Mucosa of gallbladder (tissue), 1 donor: Measurements from ENCODE around the gene MRPS18A. TPM values are rescaled to one million over a fixed set of nuclear protein-coding genes. Genes with fewer than 3 reads are reported as not detected.
A peak's percentile ranks its signal among the peaks of the same experiment; 100 is the strongest.

Source experiments
- DNase-seq: peaks from one replicate; pipeline ENCODE4 v3.0.0-alpha.2; 2020; ENCODE audit warnings: low spot score
- total RNA-seq: library from RNA; stranded (reverse); gene quantifications from one replicate; pipeline ENCODE4 v1.2.1, GENCODE V29; 2021
- donor health status: DM: no; HTN: no; CAD: no.

MRPS18A gene
- total RNA-seq, result 44.3 TPM

DNA sequence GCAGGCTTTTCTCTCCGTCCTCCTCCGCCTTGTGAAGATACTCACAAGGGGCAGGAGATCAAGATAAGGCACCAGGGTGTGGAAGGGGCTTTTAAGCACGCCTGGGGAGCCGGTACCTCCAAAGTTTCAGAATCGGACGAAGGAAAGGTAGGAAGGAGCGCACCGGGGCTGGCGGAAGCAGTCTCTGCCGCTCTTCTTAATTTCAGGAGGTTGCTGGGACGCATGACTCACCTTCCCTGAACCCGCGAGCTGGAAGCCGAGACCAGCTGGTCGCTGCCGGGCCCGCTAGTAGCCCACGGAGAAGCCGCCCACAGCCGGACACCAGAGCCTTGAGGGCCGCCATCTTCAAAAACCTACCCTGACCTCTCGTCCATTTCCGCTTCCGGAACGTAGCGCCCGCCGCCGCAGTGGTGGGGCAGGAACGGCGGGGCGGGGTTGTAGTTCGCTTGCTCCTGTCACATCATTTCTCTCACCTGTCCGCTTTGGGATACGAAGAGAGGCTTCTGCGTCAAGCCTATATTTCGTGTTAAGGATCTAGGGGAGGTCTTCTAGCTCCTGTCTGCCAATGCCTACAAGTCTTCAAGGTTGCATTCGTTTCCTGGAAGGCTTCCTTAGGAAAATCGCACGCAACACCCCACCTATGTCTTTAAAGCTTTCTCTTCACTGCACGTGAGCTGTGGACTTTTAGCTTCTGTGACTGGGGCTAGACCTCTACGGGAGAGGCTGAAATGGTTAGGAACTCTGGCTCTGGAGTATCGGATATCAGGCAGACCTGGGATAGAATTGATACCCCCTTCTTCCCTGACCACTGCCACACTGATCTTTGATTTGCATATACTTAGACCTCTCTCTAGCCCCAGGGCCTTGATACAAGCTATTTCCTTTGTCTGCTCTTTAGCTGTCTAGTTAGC lies at the start of gene MRPS18A:
Gene MRPS18A (minus strand): TSS at position 355 of the 911 bp plus-strand sequence. CDS start 12 bp downstream, at position 343.
- peak; percentile 84 for DNase-seq

DNA sequence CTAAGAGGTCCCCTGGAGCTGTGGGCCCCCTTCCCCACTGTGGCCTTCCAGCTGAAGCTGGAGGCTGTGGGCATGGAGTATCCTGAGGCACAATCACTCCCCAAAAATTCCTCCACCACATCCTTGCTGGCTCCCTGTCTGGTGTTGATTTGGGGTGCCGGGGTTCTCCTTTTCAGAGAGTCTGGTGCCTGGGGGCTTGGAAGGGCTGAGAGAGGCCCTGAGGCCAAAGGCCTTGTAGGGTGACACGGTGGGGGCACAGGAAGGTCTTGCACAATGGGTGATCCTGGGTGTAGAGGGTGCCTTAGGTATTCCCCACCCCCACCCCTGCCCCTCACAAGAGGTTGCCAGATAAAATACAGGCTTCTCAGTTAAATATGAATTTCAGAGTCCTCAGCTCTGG lies 49.3 kb upstream of the MRPS18A start:
- no peak for DNase-seq

DNA sequence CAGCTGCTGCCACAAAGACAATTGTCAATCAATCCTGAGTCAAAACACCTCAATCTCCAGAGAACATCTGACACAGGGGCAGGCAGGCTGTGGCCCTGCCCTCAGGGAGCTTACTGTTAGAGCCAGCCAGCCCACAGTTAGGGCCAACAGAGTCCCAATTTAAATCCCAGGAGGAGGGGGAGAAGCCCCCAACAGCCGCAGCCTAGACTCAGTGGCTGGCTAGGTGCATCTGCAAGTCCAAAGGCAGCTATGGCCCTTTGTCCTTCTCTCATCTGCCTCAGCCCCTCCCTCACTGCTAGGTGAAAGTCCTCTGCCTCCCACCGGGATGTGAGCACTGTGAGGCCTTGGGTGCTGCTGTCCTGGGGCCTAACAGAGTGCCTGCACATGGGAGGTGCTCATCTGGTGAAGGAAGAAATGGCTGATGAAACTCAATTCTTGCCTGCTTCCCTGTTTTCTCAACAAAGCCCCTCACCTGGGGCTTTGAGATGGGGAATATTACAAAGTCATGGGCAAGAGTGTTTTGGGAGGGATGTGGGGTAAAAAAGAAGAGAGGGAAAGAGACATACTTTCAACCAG lies 48.7 kb upstream of the MRPS18A start:
- DNase-seq, result no peak

DNA sequence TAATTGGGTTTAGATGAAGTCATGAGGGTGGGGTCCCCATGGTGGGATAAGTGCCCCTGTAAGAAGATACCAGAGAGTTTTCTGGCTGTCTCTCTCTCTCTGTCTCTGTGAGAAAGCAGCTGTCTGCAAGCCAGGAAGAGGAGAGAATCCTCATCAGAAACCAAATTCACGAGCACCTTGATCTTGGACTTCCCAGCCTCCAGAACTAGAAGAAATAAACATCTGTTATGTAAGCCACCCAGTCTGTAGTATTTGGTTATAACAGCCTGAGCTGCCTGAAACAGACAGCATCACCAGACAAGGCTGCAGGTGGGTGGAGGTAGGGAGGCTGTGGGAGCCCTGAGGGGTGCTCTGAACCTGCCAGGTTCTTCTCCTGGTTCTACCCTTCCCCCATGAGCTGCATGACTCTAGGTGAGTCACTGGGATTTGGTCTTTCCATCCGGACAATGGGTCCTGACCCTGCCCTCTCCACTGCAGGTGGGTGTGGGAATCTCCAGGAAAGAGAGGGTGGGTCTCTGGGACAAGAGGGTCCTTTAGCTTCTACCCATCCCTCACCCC lies 48.1 kb upstream of the MRPS18A start:
- DNase-seq, result no peak

DNA sequence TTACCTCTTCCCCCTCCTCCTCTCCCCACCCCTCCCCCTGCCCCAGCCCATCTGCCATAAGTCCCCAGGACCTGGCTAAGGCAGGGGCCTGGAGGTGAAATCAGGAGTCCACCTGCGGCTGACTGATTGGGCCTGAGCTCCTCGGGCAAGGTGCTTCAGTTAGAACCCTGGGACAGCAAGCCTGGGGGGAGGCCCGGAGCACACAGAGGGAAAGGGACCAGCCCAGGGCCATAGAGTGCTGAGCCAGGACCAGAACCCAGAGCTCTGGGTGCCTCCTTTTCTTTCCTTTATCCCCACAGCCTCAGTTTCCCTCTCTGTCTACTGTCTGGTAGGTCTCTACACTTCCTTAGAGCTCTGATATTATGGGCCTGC lies 46.7 kb upstream of the MRPS18A start:
- no peak for DNase-seq

DNA sequence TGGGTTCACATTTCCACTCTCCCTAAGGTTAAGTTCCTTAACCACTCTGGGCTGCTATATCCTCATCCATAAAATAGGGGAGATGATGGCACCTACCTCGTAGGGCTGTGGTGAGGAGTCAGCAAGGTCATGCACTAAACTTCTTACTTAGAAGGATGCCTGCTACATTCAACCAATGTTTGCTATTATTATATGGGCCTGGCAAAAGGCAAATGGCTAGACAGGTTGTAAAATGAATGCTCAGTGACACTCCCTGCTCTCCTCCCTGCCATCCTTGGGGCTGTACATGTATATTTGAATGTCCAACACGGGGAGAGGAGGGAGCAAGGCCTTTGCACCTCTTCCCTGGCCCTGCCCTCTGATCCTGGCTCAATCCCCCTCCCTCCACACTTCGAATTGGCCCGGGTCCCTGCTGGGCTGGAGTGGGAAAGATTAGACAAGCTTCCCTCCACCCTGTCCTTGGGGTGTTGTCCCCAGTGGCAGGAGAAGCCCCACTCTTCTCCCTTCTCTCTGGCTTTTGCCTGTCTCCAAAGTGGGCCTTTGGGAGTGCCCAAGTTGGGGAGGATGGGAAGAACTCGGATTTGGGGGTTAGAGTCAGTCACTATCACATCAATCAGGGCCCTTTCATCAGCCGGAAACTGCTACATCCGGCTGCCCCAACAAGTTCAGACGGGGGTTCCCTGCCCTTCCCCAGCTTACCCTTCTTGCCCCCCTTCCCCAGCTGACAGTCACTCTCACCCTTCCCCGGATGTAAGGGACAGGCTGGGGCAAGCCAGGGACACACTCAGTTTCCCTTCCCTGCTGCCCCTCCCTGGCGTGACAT lies 46.1 kb upstream of the MRPS18A start:
- DNase-seq, result no peak

DNA sequence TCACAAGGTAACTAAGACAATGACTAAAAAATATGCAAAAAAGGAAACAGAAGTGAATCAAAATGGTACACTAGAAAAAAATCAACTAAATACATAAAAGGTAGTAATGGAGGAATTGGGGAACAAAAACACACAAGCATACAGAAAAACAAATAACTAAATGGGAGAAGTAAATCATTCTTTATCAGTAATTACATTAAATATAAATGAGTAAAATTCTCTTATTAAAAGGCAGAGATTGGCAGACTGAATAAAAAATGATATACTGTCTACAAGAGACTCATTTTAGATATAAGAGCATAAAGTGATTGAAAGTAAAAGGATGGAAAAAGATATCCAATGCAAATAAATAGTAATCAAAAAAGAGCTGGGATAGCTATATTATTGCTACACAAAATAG lies 43.0 kb upstream of the MRPS18A start:
- DNase-seq, result no peak

DNA sequence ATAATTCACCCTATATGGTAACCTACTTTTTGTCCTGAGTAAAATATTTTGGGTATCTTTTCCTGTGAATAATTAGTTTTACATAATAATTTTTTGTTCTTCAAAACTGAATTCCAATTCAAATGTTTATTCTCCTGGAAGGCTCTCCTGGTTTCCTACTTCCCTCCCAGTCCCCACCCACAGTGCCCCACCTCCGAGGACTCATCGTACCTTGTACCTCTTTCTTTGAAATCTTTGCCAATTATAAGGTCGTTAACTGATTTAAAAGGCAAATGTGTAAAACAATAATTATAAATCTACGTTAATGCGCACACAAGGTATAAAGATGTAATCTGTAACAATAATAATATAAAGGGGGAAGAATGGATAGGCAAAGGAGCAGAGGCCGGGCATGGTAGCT lies 41.9 kb upstream of the MRPS18A start:
- DNase-seq, result no peak

DNA sequence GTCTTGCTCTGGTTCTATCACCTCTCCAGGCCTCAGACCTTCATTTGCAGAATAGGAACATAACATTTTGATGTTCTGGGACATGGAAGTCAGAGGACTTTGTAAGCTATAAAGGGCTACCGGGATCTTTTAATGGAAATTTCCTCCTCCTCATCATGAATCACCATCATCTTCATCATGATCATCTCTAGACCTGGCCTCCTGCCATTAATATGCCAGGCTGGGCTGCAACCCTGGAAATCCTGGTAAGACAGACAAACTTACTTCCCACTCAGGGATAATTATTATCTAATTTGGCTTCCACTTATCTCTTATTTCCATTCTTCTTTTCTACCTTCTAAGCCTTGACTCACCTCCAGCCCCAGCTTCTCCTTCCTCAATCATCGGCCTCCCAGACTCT lies 41.0 kb upstream of the MRPS18A start:
- no peak for DNase-seq

DNA sequence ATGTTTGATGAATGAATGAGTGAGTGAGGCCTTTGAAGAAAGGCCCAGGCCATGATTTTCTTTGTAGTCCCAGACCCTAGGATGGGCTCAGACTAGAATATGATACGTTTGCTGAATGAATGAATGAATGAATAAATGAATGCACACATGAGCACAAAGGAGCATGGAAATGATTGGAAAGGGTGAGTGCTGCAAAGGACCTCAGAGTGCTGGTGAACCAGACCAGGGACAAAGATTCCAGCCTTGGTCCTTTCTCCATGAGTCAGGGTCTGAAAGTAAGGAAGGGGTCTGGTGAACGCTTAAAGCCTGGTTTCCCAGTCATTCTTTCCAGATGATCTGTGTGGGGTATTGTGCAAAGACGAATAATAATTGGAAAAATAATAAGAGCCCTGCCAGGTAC lies 40.0 kb upstream of the MRPS18A start:
- no peak for DNase-seq

DNA sequence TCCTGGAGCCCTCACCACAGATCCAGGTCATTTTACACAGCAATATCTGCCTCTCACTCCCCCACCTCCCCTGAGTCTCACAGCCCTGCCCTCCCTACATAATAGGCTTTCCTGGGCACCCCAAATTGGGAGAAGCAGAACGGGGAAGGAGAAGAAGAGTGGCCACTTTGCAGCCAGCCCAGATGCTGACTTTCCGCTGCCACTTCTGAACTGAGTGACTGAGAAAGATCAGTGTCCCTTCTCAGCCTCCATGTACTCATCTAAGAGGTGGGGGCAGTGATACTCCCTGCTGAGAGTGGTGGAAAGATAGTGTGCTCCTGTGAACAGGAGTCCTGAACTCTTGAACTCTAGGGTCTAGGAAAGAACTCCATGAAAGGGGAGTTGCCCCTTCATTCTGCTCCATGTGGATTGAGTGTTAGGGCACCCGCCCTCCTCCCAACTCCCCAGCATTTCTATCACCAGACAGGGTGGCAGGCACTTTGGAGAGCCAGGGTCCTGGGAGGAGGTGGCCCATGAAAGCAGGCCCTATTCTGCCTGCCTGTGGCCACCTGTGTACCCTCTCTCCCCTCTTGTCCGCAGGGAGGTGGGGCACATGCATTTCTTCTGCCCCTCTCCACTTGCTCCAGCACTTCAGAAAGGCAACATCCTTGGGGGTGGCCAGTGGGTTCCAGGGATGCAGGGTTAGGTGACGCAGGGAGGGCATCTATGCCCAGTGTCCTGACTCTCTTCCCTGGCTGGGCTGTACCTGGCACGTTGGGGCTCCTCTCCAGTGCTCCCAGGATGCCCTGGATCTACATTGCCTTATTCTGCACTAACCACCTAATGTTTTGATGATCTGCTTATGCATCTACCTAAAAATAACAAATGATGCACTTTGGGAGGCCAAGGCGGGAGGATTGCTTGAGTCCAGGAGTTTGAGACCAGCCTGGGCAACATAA lies 38.3 kb upstream of the MRPS18A start:
- DNase-seq, result no peak

DNA sequence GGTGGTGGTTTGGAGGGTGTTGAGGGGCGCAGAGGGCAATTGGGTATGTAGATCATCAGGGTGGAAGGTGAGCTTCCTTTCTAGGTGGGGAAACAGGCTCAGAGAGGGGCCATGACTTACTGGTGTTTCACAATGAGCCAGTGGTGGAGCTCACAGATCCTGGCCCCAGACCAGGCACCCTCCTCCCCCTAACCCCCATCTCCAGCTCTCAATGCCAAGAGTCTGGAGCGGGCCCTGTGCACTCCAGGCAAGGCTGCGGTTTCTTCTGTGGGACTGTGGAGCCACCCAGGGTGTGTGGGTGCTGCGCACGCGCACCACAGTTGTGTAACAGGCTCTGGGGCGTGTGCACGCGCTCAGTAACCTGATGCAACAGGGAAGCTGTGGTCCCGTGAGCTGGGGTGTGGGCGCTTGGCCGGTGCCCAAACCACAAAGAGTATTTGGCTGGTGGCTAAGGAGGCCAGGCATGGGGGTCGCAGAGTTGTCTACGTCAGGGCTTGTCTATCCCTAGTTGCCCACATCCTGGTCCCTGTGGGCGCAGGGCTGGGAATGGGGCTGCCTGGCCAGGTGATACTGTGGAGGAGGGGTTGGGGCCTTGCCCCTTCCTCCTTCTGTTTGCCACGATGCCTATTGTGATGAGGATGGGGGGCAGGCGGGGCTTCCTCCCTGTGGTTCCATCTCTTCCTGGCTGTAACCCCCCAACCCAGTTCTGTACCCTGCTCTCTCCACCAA lies 37.5 kb upstream of the MRPS18A start:
- peak; percentile 90 for DNase-seq

DNA sequence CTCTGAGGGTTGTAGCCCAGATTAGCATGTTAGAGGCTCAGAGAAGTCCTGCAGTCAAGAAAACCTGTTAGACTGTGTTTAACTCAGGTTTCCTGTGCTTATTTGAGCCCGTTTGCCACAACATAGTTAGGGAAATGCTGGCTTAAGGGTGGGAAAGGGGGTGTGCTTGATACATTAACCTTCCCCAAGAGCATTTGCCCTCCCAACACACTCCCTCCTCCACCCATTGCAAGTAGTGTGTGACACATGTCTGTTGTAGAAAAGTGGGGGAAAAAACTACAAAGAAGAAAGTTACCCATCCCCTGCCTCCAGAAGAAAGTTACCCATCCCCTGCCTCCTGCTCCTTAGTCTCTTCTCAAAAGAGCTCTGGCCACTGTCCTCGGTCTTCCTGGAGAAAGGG lies 36.8 kb upstream of the MRPS18A start:
- no peak for DNase-seq

DNA sequence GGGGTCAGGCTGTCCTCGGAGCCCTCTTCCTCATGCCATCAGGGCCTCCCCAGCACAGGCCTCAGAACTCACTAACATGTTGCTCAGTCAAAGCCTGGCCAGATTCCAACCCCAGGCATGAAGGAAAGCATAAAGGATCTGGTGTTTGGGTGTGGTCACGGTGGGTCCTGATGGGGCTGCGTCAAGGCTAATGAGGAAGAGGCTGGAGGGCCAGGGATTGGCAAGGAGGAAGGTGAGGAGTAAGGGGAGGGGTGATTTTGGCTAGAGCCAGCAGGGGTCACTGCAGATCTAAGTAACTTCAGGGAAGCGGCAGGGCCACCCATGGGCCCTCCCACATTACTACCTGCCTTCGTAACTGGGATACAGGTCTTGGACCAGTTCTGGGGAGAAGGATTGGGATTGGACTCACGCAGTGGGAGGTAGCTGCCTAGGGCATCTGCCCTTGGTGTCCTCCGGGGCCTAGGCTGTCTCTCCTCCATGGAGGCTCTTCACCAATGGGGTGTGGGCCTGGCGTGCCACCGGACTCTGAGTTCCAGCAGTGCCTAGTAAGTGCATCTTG lies 36.2 kb upstream of the MRPS18A start:
- DNase-seq, result peak; percentile 80

DNA sequence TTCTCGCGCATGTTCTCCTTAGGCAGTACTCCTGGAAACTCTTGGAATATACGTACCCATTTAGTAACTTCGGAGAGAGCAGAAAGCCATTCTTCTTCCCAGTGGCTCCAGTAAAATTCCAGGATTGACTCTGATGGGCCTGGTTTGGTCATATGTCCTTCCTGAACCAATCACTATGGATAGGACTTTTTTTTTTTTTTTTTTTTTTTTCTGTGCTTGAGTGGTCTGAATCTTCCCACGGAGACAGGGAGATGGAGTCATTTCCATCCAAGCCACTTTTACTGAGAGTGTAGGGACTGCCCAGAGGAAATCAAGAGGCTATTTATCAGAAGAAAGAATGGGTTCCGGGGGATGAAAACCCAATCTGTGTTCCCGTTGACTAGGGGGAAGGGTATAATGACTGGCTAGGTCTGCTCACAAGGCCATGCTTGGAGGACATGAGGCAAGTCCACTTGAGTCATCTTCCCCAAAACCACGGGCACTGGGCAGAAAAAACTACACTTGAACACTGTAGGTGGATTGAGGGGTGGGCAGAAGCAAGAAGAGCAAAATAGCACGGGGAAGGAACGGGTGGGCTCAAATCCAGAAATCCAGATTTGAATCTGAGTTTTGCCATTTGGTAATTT lies 35.4 kb upstream of the MRPS18A start:
- DNase-seq, result no peak

DNA sequence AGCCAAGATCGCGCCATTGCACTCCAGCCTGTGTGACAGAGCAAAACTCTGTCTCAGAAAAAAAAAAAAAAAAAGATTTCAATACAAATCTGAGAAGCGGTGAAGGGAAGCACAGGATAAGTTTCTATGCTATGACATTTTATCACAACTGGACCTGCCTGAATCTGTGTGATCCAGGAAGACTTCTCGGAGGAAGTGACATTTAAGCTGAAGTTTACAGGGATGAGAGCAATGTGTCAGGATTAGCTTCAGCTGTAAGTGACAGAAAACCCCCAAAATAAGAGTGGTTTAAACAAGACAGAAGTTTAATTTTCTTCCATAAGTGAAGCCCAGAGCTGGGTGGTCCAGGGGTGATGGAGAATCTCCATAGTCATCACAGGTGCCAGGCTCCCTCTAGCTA lies 33.4 kb upstream of the MRPS18A start:
- DNase-seq, result no peak

DNA sequence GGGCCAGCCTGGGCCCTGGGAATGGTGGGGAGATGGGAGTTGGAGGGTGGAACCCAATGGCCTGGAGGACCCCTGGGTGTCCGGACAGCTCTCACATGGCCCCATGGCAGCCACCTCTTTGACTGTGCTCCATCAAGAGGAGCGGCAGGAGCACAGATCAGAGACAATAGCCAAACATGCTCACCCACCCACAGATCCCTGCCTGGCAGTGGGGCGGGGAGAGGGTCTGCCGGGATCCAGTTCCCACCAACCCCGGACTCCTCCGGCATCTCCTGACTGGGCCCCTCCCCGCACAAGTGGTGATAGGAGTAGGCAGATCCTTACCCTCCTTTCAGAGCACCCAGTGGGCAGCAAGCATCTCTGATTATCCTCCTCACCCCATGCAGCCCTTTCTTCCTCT lies 31.9 kb upstream of the MRPS18A start:
- DNase-seq, result no peak

DNA sequence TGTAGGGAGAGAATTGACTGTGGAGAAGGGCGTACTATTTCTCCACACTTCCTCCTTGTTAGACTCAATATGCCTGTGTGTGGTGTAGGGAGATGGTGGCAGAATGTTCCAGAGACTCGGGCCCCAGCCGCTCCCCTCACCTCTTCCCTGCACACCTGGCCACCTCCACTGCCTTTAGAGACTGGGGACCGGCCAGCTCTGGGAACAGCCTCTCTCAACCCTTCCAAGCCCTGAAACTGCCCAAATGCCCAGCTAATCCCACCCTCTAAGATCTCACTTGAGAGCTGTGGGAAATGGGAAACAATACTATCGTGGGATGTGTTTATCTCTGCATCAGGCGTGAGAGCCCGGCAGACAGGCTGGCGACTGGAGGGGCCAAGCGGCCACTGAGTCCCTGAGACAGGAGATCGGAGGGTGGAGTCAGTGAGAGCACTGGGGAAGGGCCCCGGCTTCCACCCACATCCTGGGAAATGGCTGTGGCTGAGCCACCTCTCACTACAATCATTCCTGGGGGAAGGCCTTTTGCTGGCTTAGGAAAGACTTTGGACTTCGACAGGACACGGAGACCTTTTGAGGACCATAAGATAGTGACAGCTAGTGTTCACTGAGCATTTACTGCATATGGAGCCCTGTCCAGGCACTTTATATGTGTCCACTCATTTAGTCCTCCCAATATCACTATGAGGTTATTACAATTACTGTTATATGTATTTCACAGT lies 31.0 kb upstream of the MRPS18A start:
- DNase-seq, result no peak

DNA sequence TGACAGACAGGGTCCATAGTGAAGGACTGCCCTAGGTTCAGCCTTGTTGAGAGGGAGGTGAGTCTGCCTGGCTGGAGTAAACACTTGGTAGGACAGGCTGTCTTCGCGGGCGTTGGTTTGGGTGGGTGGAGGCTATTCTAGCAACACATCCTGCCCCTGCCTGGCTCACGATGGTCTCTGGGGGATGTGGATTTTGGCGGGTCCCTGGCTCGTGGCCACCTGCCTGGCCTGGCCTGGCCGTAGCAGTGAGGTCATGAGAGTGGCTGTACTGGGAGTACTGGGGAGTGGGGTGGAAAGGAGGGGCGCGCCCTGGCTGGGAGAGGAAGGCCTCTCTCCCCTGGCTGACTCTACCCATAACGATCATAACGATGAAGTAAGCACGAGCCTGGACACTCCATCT lies 30.2 kb upstream of the MRPS18A start:
- DNase-seq, result no peak
